B cell (primary cell): ENCODE measurements around the gene PTPN11.

ENCODE experiments used
- EZH2 ChIP-seq: IDR thresholded peaks from 2 replicates; pipeline ENCODE4 v1.6.1; 2012; ENCODE audit warnings: borderline replicate concordance, low read depth, mild to moderate bottlenecking, moderate library complexity, low read length; ENCODE audit not compliant: insufficient read depth, poor library complexity, severe bottlenecking
- TF ChIP-seq, protein P1 (sequence below): fragments of 200-600 bp; IDR thresholded peaks from one replicate; pipeline ENCODE4 v1.8.0; 2022; ENCODE audit warnings: antibody characterized with exemption, mild to moderate bottlenecking

DNA sequence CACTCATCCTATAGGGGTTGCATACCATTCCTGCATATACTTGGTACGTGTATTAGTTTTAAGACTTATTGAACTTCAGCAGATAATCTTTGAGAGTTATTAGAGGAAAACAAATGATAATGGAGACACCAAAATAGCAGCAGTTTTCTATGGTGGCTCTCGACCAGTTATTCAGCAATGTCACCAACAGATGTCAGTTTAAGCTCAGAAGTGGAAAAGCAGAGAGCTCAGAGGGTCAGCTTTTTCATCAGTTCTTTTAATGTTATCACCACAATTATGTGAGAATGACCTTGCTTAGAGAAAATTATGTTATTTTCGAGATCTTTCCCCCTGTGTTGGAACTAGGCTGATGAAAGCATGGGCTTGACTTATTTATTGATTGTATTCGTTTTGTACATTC, 32.0 kb downstream of the PTPN11 start:
- TF ChIP-seq, protein P1, sequence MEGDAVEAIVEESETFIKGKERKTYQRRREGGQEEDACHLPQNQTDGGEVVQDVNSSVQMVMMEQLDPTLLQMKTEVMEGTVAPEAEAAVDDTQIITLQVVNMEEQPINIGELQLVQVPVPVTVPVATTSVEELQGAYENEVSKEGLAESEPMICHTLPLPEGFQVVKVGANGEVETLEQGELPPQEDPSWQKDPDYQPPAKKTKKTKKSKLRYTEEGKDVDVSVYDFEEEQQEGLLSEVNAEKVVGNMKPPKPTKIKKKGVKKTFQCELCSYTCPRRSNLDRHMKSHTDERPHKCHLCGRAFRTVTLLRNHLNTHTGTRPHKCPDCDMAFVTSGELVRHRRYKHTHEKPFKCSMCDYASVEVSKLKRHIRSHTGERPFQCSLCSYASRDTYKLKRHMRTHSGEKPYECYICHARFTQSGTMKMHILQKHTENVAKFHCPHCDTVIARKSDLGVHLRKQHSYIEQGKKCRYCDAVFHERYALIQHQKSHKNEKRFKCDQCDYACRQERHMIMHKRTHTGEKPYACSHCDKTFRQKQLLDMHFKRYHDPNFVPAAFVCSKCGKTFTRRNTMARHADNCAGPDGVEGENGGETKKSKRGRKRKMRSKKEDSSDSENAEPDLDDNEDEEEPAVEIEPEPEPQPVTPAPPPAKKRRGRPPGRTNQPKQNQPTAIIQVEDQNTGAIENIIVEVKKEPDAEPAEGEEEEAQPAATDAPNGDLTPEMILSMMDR: no peak
- TF ChIP-seq EZH2: no peak
